ENCODE results near the gene DOC2B.
"Not testable (repeated sequence)": the region's sequence is repeated elsewhere in the genome, so short reads cannot be mapped to it uniquely, and the experiment has no call there.

DOC2B gene

DNA sequence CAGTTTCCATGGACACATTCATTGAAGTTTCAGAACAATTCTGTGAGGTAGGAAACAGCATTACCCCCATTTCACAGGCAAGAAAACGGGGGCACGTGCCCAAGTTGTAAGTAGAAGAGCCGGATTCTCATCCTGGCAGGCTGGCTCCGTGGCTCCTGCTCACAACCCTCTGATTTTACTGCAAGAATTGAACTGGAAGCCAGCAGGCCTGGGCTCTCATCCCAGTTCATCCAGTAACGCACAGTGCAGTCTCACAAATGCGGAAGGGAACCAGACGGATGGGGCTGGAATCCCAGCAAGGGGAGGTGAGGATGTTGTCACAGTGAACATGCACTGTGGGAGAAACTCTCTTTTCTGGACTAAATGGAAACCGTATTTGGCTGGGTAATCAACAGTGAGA, 40.7 kb upstream of the DOC2B start:
- Histone ChIP-seq H3K27me3 (no peaks in the 10 kb centered on the region), H3K27ac (no peak overlapping the region), H3K9me3 (no peaks in the 10 kb centered on the region), H3K4me3 (no peak overlapping the region), H3K4me1 (no peaks in the 10 kb centered on the region), H3K36me3 (no peaks in the 10 kb centered on the region)
- TF ChIP-seq, protein P1, sequence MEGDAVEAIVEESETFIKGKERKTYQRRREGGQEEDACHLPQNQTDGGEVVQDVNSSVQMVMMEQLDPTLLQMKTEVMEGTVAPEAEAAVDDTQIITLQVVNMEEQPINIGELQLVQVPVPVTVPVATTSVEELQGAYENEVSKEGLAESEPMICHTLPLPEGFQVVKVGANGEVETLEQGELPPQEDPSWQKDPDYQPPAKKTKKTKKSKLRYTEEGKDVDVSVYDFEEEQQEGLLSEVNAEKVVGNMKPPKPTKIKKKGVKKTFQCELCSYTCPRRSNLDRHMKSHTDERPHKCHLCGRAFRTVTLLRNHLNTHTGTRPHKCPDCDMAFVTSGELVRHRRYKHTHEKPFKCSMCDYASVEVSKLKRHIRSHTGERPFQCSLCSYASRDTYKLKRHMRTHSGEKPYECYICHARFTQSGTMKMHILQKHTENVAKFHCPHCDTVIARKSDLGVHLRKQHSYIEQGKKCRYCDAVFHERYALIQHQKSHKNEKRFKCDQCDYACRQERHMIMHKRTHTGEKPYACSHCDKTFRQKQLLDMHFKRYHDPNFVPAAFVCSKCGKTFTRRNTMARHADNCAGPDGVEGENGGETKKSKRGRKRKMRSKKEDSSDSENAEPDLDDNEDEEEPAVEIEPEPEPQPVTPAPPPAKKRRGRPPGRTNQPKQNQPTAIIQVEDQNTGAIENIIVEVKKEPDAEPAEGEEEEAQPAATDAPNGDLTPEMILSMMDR (IDR thresholded peaks at IDR 0.05): no peak
- DNase-seq: peak in 1 of 2 donors; percentile 27
- intact Hi-C loops (cut with DNase I; ENCODE audit: low total_unique reads): no loop called here

DNA sequence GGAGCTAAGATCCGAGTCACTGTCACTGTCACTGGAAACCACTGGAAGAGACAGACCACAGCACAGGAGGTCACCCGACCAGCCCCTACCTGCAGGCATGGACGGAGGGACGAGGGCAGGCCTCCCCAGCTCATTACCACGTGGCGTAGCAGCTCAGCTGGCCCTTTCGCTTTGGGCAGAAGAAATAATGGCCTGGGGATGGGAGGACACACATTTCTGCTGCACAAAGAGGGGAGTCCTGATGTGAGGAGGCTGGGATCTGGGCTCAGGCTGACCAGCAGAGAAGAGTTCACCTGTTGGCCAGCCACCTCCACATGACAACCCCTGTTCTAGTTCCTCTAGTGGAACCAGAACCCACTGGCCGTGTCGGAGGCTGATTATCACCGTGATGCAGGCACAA, 38.2 kb upstream of the DOC2B start:
- H3K27me3 ChIP-seq: no peaks in the 10 kb centered on the region
- no peak overlapping the region for H3K27ac ChIP-seq
- no peaks in the 10 kb centered on the region for H3K36me3 ChIP-seq
- no peaks in the 10 kb centered on the region for H3K4me1 ChIP-seq
- TF ChIP-seq, protein P1 (IDR thresholded peaks at IDR 0.05): no peak
- H3K9me3 ChIP-seq: no peaks in the 10 kb centered on the region
- DNase-seq: no peak
- H3K4me3 ChIP-seq: no peak overlapping the region
- intact Hi-C loops (cut with DNase I; ENCODE audit: low total_unique reads): no loop called here

DNA sequence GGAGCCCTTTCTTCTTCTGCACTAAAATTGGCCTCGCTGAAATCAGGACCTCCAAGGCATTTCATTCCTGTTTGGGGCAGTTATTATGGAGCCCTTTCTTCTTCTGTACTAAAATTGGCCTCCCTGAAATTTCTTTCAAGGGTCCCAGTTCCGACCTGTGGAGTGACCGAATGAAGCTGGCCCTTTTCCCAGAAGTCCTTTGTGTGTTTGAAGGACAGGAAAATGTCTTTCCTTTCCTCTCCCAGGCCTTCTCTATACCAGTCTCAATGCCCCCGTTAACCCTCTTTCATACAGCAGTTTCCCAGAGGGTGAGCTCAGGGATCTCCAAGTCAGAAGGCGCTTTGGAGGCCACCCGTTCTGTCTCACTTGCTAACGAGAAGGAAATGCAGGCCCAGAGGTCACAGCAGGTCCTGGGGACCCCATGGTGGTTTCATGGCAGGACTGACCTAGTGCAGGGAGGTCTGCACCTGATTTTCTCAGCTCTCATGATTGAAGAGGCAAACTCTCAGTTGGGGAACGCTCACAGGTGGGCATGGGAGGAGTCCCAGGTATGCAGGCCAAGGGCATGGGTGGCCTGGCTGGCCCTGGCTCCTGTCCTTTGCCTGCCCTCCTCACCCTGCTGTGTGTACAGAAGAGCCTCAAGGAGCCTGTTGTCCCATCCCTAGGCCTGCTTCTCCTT, 37.1 kb upstream of the DOC2B start:
- H3K9me3 ChIP-seq: no peaks in the 10 kb centered on the region
- no peak overlapping the region for H3K27ac ChIP-seq
- H3K4me3 ChIP-seq: no peak overlapping the region
- H3K4me1 ChIP-seq: no peaks in the 10 kb centered on the region
- H3K27me3 ChIP-seq: no peaks in the 10 kb centered on the region
- TF ChIP-seq, protein P1 (IDR thresholded peaks at IDR 0.05): no peak
- no peak for DNase-seq
- H3K36me3 ChIP-seq: peaks cover 0 to 4% (median 4%) of the 10 kb centered on the region in 3 donors
- intact Hi-C loops (cut with DNase I; ENCODE audit: low total_unique reads): no loop called here

- no peak for DNase-seq
- Histone ChIP-seq H3K4me1 (no peaks in the 10 kb centered on the region), H3K27ac (no peak overlapping the region), H3K9me3 (no peaks in the 10 kb centered on the region), H3K36me3 (peaks cover 0 to 6% (median 5%) of the 10 kb centered on the region in 3 donors), H3K27me3 (no peaks in the 10 kb centered on the region), H3K4me3 (no peak overlapping the region)
- TF ChIP-seq, protein P1 (IDR thresholded peaks at IDR 0.05): no peak
- intact Hi-C loops (cut with DNase I; ENCODE audit: low total_unique reads): no loop called here
These were observed 35.2 kb upstream of the DOC2B start for GRCh38 chr17:216625-217024.

- H3K4me1 ChIP-seq; H3K4me3 ChIP-seq; H3K27me3 ChIP-seq; H3K36me3 ChIP-seq; H3K9me3 ChIP-seq; H3K27ac ChIP-seq; intact Hi-C loops (cut with DNase I; ENCODE audit: low total_unique reads); DNase-seq: not testable (repeated sequence)
These were observed 34.4 kb upstream of the DOC2B start for GRCh38 chr17:215563-216478.

- no peaks in the 10 kb centered on the region for H3K4me1 ChIP-seq
- no peak for DNase-seq
- H3K27me3 ChIP-seq: no peaks in the 10 kb centered on the region
- no peak overlapping the region for H3K27ac ChIP-seq
- TF ChIP-seq, protein P1 (IDR thresholded peaks at IDR 0.05): no peak
- intact Hi-C loops (cut with DNase I; ENCODE audit: low total_unique reads): no loop called here
- no peak overlapping the region for H3K4me3 ChIP-seq
- H3K9me3 ChIP-seq: no peaks in the 10 kb centered on the region
- H3K36me3 ChIP-seq: peaks cover 0 to 6% (median 5%) of the 10 kb centered on the region in 3 donors
These were observed 33.5 kb upstream of the DOC2B start for GRCh38 chr17:214881-215331.
